Stimulated activated CD4-positive, alpha-beta T cell treated with anti-CD3 and anti-CD28 coated beads, Interleukin-12 subunit alpha, Interleukin-12 subunit beta, amount 100 ng/mL, for 4 hours (primary cell): ENCODE data around the gene RPL7A.
"Not testable (repeated sequence)": the region's sequence is repeated elsewhere in the genome, so short reads cannot be mapped to it uniquely, and the experiment has no call there.

Experiments
- DNase-seq: peaks from one replicate; pipeline ENCODE4 v3.0.0-alpha.2; 2020

Gene RPL7A

GRCh38 chr9:133392308-133392707 is 44.3 kb downstream of the RPL7A start:
- DNase-seq: not testable (repeated sequence)

- no peak for DNase-seq
Observed at GRCh38 chr9:133393399-133393798, 45.4 kb downstream of the RPL7A start.

- DNase-seq: no peak
Observed at GRCh38 chr9:133394687-133395271, 46.8 kb downstream of the RPL7A start.

GRCh38 chr9:133396952-133397351 is 48.9 kb downstream of the RPL7A start:
- DNase-seq: no peak

- DNase-seq: no peak
Observed at GRCh38 chr9:133397370-133397769, 49.4 kb downstream of the RPL7A start.

GRCh38 chr9:133397895-133398294 is 49.9 kb downstream of the RPL7A start:
- DNase-seq: no peak

GRCh38 chr9:133400292-133400691 is 52.3 kb downstream of the RPL7A start:
- DNase-seq: no peak
